Uterus (tissue), 2 donors: Measurements from ENCODE around the gene GRAMD1A.

Source experiments
- POLR2A ChIP-seq, 2 donors: fragments of 450-650 bp; IDR thresholded peaks; one replicate each; pipeline ENCODE4 v1.6.1; 2016; ENCODE audit warnings: antibody characterized with exemption in 2 of 2, mild to moderate bottlenecking in 1 of 2, moderate library complexity in 1 of 2
- TF ChIP-seq, protein P1 (sequence below), 4 experiments: fragments of 200-600 bp in 2 of 4; fragments of 450-650 bp in 2 of 4; sonication (generic) in 2 of 4; IDR thresholded peaks; one replicate each; pipeline ENCODE4 v1.5.1; 2016 to 2019; ENCODE audit warnings: antibody characterized with exemption in 4 of 4, mild to moderate bottlenecking in 2 of 4, moderate library complexity in 1 of 4

DNA sequence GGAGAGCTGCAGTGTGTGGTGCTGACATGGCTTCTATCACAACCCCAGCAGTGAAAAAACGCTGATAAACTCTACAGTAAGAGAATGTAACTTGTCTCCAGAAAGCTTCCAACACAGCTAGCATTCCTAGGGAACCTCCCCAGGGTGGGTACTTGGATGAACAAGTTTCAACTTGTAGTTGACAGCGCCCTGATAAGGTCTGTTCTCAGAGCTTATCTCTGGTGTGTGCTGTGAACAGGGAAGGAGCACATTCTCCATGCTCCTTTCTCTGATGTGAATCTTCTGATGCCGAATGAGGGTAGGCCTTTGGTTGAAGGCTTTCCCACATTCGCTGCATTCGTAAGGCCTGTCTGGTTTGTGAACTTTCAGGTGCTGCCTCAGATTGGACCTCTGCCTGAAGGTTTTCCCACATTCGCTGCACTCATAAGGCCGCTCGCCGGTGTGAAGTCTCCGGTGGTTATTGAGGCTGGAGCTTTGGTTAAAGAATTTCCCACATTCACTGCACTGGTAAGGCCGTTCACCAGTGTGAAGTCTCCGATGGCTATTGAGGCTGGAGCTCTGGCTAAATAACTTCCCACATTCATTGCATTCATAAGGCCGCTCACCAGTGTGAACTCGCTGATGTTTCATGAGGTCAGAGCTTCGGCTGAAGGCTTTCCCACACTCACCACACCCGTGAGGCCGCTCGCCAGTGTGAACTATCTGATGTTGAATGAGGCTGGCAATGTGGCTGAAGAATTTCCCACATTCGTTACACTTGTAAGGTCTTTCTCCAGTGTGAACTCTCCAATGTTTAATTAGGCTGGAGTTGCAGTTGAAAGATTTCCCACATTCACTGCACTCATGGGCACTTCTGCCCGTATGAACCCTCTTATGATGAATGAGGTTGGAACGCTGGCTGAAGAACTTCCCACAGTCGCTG is 42.0 kb upstream of the GRAMD1A start:
- TF ChIP-seq, protein P1, sequence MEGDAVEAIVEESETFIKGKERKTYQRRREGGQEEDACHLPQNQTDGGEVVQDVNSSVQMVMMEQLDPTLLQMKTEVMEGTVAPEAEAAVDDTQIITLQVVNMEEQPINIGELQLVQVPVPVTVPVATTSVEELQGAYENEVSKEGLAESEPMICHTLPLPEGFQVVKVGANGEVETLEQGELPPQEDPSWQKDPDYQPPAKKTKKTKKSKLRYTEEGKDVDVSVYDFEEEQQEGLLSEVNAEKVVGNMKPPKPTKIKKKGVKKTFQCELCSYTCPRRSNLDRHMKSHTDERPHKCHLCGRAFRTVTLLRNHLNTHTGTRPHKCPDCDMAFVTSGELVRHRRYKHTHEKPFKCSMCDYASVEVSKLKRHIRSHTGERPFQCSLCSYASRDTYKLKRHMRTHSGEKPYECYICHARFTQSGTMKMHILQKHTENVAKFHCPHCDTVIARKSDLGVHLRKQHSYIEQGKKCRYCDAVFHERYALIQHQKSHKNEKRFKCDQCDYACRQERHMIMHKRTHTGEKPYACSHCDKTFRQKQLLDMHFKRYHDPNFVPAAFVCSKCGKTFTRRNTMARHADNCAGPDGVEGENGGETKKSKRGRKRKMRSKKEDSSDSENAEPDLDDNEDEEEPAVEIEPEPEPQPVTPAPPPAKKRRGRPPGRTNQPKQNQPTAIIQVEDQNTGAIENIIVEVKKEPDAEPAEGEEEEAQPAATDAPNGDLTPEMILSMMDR (IDR thresholded peaks at IDR 0.05): no peak
- no peak for TF ChIP-seq POLR2A (IDR thresholded peaks at IDR 0.05)
